ENCODE data around the gene MICAL2.

The MICAL2 gene

GRCh38 chr11:12070446-12071267 is 39.7 kb upstream of the MICAL2 start:
- Histone ChIP-seq H3K36me3 (ENCODE audit: control insufficient read depth in 2 of 2, insufficient read depth in 2 of 2, low read length in 2 of 2) (no peaks in the 10 kb centered on the region), H3K27me3 (ENCODE audit: control insufficient read depth in 1 of 2, insufficient read depth in 2 of 2, low read length in 2 of 2) (no peaks in the 10 kb centered on the region), H3K4me1 (ENCODE audit: control insufficient read depth, insufficient read depth, low read length) (peaks cover 18% of the 10 kb centered on the region), H3K9me3 (ENCODE audit: control insufficient read depth in 2 of 2, low read length in 2 of 2) (no peaks in the 10 kb centered on the region), H3K9ac (ENCODE audit: low read length in 2 of 2) (no peak overlapping the region), H3K4me3 (ENCODE audit: low read length in 2 of 2) (no peak overlapping the region), H3K27ac (ENCODE audit: low read length) (no peak overlapping the region)

GRCh38 chr11:12071574-12071973 is 38.8 kb upstream of the MICAL2 start:
- Histone ChIP-seq H3K27ac (ENCODE audit: low read length) (no peak overlapping the region), H3K36me3 (ENCODE audit: control insufficient read depth in 2 of 2, insufficient read depth in 2 of 2, low read length in 2 of 2) (no peaks in the 10 kb centered on the region), H3K4me3 (ENCODE audit: low read length in 2 of 2) (no peak overlapping the region), H3K4me1 (ENCODE audit: control insufficient read depth, insufficient read depth, low read length) (peaks cover 25% of the 10 kb centered on the region), H3K9ac (ENCODE audit: low read length in 2 of 2) (no peak overlapping the region), H3K27me3 (ENCODE audit: control insufficient read depth in 1 of 2, insufficient read depth in 2 of 2, low read length in 2 of 2) (no peaks in the 10 kb centered on the region), H3K9me3 (ENCODE audit: control insufficient read depth in 2 of 2, low read length in 2 of 2) (no peaks in the 10 kb centered on the region)

GRCh38 chr11:12073436-12073835 is 37.0 kb upstream of the MICAL2 start:
- no peaks in the 10 kb centered on the region for H3K36me3 ChIP-seq (ENCODE audit: control insufficient read depth in 2 of 2, insufficient read depth in 2 of 2, low read length in 2 of 2)
- H3K4me3 ChIP-seq (ENCODE audit: low read length in 2 of 2): no peak overlapping the region
- no peak overlapping the region for H3K27ac ChIP-seq (ENCODE audit: low read length)
- no peaks in the 10 kb centered on the region for H3K9me3 ChIP-seq (ENCODE audit: control insufficient read depth in 2 of 2, low read length in 2 of 2)
- no peak overlapping the region for H3K9ac ChIP-seq (ENCODE audit: low read length in 2 of 2)
- no peaks in the 10 kb centered on the region for H3K27me3 ChIP-seq (ENCODE audit: control insufficient read depth in 1 of 2, insufficient read depth in 2 of 2, low read length in 2 of 2)
- peaks cover 31% of the 10 kb centered on the region for H3K4me1 ChIP-seq (ENCODE audit: control insufficient read depth, insufficient read depth, low read length)

GRCh38 chr11:12073886-12074285 is 36.5 kb upstream of the MICAL2 start:
- Histone ChIP-seq H3K4me1 (ENCODE audit: control insufficient read depth, insufficient read depth, low read length) (peaks cover 31% of the 10 kb centered on the region), H3K9me3 (ENCODE audit: control insufficient read depth in 2 of 2, low read length in 2 of 2) (no peaks in the 10 kb centered on the region), H3K27ac (ENCODE audit: low read length) (no peak overlapping the region), H3K27me3 (ENCODE audit: control insufficient read depth in 1 of 2, insufficient read depth in 2 of 2, low read length in 2 of 2) (no peaks in the 10 kb centered on the region), H3K36me3 (ENCODE audit: control insufficient read depth in 2 of 2, insufficient read depth in 2 of 2, low read length in 2 of 2) (no peaks in the 10 kb centered on the region), H3K9ac (ENCODE audit: low read length in 2 of 2) (no peak overlapping the region), H3K4me3 (ENCODE audit: low read length in 2 of 2) (no peak overlapping the region)

GRCh38 chr11:12074529-12075195 is 35.7 kb upstream of the MICAL2 start:
- H3K4me1 ChIP-seq (ENCODE audit: control insufficient read depth, insufficient read depth, low read length): peaks cover 31% of the 10 kb centered on the region
- no peak overlapping the region for H3K9ac ChIP-seq (ENCODE audit: low read length in 2 of 2)
- H3K27ac ChIP-seq (ENCODE audit: low read length): no peak overlapping the region
- H3K27me3 ChIP-seq (ENCODE audit: control insufficient read depth in 1 of 2, insufficient read depth in 2 of 2, low read length in 2 of 2): no peaks in the 10 kb centered on the region
- no peak overlapping the region for H3K4me3 ChIP-seq (ENCODE audit: low read length in 2 of 2)
- no peaks in the 10 kb centered on the region for H3K9me3 ChIP-seq (ENCODE audit: control insufficient read depth in 2 of 2, low read length in 2 of 2)
- H3K36me3 ChIP-seq (ENCODE audit: control insufficient read depth in 2 of 2, insufficient read depth in 2 of 2, low read length in 2 of 2): no peaks in the 10 kb centered on the region

- Histone ChIP-seq H3K4me1 (ENCODE audit: control insufficient read depth, insufficient read depth, low read length) (peaks cover 31% of the 10 kb centered on the region), H3K27me3 (ENCODE audit: control insufficient read depth in 1 of 2, insufficient read depth in 2 of 2, low read length in 2 of 2) (no peaks in the 10 kb centered on the region), H3K36me3 (ENCODE audit: control insufficient read depth in 2 of 2, insufficient read depth in 2 of 2, low read length in 2 of 2) (no peaks in the 10 kb centered on the region), H3K27ac (ENCODE audit: low read length) (peak overlapping the region; percentile 94), H3K9ac (ENCODE audit: low read length in 2 of 2) (peak overlapping the region in 1 of 2 donors; percentile 63), H3K9me3 (ENCODE audit: control insufficient read depth in 2 of 2, low read length in 2 of 2) (no peaks in the 10 kb centered on the region), H3K4me3 (ENCODE audit: low read length in 2 of 2) (no peak overlapping the region)
These were observed 35.1 kb upstream of the MICAL2 start for GRCh38 chr11:12075291-12075690.

GRCh38 chr11:12075822-12076821 is 34.3 kb upstream of the MICAL2 start:
- peaks cover 31% of the 10 kb centered on the region for H3K4me1 ChIP-seq (ENCODE audit: control insufficient read depth, insufficient read depth, low read length)
- peak overlapping the region; percentile 63 to 64 for H3K9ac ChIP-seq (ENCODE audit: low read length in 2 of 2)
- no peaks in the 10 kb centered on the region for H3K36me3 ChIP-seq (ENCODE audit: control insufficient read depth in 2 of 2, insufficient read depth in 2 of 2, low read length in 2 of 2)
- peak overlapping the region; percentile 94 for H3K27ac ChIP-seq (ENCODE audit: low read length)
- H3K27me3 ChIP-seq (ENCODE audit: control insufficient read depth in 1 of 2, insufficient read depth in 2 of 2, low read length in 2 of 2): no peaks in the 10 kb centered on the region
- H3K9me3 ChIP-seq (ENCODE audit: control insufficient read depth in 2 of 2, low read length in 2 of 2): no peaks in the 10 kb centered on the region
- peak overlapping the region; percentile 13 to 47 for H3K4me3 ChIP-seq (ENCODE audit: low read length in 2 of 2)

GRCh38 chr11:12076840-12077534 is 33.4 kb upstream of the MICAL2 start:
- Histone ChIP-seq H3K4me1 (ENCODE audit: control insufficient read depth, insufficient read depth, low read length) (peaks cover 31% of the 10 kb centered on the region), H3K4me3 (ENCODE audit: low read length in 2 of 2) (peak overlapping the region; percentile 13 to 47), H3K27ac (ENCODE audit: low read length) (peak overlapping the region; percentile 94)

GRCh38 chr11:12077535-12078280 is 32.7 kb upstream of the MICAL2 start:
- Histone ChIP-seq H3K4me3 (ENCODE audit: low read length in 2 of 2) (no peak overlapping the region), H3K27ac (ENCODE audit: low read length) (peak overlapping the region; percentile 94), H3K4me1 (ENCODE audit: control insufficient read depth, insufficient read depth, low read length) (peaks cover 31% of the 10 kb centered on the region), H3K9ac (ENCODE audit: low read length in 2 of 2) (peak overlapping the region; percentile 63 to 64), H3K9me3 (ENCODE audit: control insufficient read depth in 2 of 2, low read length in 2 of 2) (no peaks in the 10 kb centered on the region), H3K27me3 (ENCODE audit: control insufficient read depth in 1 of 2, insufficient read depth in 2 of 2, low read length in 2 of 2) (no peaks in the 10 kb centered on the region), H3K36me3 (ENCODE audit: control insufficient read depth in 2 of 2, insufficient read depth in 2 of 2, low read length in 2 of 2) (no peaks in the 10 kb centered on the region)

More at GRCh38 chr11:12076840-12077534, 33.4 kb upstream of the MICAL2 start:
- Histone ChIP-seq H3K36me3 (ENCODE audit: control insufficient read depth in 2 of 2, insufficient read depth in 2 of 2, low read length in 2 of 2) (no peaks in the 10 kb centered on the region), H3K9ac (ENCODE audit: low read length in 2 of 2) (peak overlapping the region; percentile 63 to 64), H3K9me3 (ENCODE audit: control insufficient read depth in 2 of 2, low read length in 2 of 2) (no peaks in the 10 kb centered on the region), H3K27me3 (ENCODE audit: control insufficient read depth in 1 of 2, insufficient read depth in 2 of 2, low read length in 2 of 2) (no peaks in the 10 kb centered on the region)

Measured in stomach smooth muscle (tissue), 2 donors.